Hematopoietic multipotent progenitor cell treated with erythropoietin and hydrocortisone succinate and interleukin-3 and kit ligand, for 8 days (in vitro differentiated cells): ENCODE data around the gene CUEDC1.

ENCODE experiments used
- DNase-seq: peaks from one replicate; pipeline ENCODE4 v3.0.0-alpha.2; 2015

CUEDC1 gene

DNA sequence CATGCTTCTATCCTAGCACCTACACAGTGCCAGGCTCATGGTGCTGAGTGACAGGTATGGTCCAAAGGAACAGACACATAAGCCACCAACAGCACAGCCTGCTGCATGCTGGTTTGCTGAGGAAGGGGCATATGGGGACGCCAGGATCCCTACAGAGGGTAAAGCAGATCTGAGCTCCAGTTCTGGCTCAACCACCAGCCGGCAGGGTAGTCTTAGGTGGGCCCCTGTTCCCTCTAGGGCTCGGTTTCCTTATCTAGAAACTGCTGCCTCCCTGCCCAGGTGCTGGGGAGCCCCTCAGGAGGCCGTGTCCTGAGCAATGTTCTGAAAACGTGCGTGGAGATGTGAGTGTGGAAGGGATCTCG, 81.2 kb downstream of the CUEDC1 start:
- DNase-seq = no peak

- no peak for DNase-seq
These were observed 81.8 kb downstream of the CUEDC1 start for GRCh38 chr17:57873261-57874057.

DNA sequence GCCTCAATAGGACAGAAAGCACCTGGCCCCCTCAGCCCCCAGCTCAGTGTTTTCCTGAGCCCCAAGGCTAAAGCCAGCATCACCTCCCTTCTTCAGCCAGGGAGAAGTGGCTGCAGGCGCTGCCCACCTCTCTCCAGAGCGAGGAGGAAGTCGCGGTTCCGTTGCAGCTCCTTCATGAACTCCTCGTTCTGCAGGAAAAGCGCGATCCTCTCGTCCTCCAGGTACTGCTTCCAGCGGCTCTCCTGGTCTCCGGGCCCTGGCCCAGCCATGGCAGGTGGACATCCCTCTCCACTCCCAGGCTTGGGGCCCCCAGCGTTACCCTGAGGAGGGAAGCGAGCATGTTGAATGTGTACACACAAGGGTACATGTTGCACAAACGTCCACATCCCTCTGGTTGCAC, 82.7 kb downstream of the CUEDC1 start:
- DNase-seq = no peak

- no peak for DNase-seq
These were observed 83.3 kb downstream of the CUEDC1 start for GRCh38 chr17:57871863-57872262.

DNA sequence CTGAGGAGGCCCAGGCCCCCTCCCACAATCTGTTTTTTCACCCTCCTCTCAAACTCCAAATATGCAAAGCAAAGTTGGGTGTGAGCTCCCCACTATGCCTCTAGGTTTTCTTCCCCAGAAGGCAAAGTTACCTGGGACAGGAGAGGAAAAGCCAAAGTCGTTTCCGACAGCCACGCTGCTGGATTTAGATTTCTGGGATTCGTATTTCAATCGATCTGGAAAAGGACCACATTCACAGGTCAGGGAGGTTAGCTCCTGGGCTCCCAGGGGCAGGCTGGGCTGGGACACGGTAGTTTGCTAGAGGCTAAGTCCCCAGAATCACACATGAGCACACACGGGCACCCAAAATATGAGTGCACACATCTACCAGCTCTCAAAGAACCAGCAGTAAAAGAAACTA, 84.1 kb downstream of the CUEDC1 start:
- no peak for DNase-seq

GRCh38 chr17:57870283-57870635, 85.0 kb downstream of the CUEDC1 start:
- DNase-seq = no peak

DNA sequence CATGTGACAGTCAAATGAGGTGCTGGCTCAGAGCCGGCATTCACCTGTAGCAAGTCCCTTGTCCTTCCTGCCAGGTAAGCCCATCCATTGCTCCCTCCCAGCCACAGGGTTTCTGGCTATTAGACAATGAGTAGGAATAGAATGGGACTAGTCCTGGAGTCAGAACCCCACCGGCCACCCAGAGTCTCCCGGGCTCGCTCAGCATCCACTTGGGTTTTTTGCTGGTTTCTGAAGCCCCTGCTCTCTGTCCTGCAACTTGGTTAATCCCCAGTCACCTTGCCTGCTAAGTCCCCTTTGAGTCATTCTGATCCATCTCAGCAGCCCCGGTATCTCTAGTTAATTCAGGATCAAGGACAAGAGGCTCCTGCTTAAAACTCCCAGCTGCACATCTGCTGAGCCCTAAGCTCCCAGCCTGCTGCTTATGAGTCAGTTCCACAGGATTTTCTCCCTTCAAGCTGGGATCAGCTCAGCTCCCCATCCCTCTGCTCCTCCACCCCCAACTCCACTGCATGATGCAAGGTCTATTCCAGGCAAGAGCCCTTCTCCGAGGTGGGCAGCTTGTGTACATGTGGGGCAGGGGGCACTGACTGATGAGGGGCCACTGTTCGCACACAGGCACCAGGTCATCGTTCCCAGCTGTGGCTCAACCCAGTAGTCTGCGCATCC, 85.5 kb downstream of the CUEDC1 start:
- no peak for DNase-seq

- no peak for DNase-seq
These were observed 86.1 kb downstream of the CUEDC1 start for GRCh38 chr17:57868910-57869616.

GRCh38 chr17:57868007-57868909, 87.0 kb downstream of the CUEDC1 start:
- peak; percentile 62 for DNase-seq

- no peak for DNase-seq
These were observed 88.1 kb downstream of the CUEDC1 start for GRCh38 chr17:57867126-57867525.

GRCh38 chr17:57866723-57867122, 88.5 kb downstream of the CUEDC1 start:
- no peak for DNase-seq

DNA sequence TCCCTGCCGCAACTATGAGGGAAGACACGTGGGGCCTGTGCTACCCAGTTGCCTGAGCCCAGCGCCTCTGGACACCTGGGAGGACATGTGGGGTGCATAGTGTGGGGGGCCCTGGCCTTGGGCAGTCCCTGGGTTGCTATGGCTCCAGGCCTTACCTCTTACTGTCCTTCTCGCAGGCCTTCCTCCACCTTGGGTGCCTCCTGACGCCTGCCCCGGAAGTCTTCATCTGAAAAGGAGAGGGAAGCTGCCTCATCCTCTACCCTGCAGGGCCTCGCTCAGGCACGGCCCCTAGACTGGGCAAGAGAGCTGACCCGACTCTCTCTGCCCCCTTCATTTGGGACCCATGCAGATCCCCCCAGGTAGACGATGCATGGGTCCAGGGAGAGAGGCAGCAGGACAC, 88.9 kb downstream of the CUEDC1 start:
- no peak for DNase-seq

DNA sequence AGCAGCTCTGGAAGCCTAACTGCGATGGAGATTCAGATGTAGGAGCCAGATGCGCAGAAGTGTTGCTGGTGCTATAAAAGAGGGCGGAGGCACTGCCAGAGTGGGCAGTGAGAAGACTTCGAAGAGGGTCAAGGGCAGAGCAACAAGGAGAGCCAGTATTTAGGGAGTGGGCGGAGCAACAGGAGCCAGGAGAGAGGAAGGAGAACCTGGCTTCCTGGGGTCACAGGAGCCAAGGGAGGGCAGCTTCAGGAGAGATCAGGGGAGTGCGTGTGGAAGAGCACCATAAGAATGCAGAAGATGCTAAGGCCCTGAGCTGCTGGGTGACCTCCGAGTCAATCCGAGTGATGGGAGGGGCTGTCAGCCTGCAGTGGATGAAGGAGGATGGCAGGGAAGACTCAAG, 90.9 kb downstream of the CUEDC1 start:
- no peak for DNase-seq

DNA sequence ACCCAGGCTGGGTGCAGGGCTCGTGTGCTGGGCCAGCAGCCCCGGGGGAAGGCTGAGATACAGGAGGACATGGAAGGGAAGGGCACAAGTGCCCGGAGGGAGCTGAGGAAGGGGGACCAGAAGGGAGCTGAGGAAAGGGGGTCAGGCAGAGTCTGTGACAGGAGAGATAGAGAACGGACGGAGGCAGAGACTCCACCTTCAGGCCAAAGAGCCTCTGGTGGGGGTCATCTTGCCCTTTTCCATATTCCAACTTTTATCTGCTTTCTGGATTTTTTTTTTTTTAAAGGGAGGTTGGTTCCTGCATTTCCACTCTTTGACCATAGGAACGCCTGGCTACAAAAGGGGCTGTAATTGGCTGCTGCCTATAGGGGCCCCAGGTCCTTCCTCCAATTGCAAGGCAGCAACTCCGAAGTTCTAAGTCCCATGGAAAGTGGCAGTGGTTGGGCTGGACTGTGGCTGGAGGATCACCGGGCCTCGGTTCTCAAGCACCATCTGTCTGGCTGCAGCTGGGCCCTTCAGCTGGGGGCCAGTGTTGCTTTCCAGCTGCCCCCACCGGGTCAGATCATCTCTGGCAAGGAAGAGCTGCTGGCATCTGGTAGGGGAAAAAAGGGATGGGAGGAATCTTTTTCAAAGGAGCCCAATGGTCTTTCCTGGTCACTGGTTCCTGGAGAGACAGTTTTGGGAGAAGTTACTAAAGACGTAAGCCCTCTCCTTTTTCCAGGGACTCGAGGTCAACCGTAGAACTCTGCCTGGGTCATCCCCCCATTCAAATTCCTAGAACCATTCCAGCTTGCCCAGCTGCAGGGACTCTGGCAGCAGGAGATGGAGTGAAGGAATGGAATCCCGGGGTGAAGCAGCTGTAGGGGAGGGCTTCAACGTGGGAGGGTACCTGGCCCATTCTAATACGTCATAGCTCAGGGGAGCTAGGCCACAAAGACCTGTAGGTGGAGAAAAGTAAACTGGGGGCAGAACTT, 92.2 kb downstream of the CUEDC1 start:
- DNase-seq = no peak

GRCh38 chr17:57861790-57862693, 93.2 kb downstream of the CUEDC1 start:
- no peak for DNase-seq

- peak; percentile 65 for DNase-seq
These were observed 94.0 kb downstream of the CUEDC1 start for GRCh38 chr17:57861000-57861789.

- no peak for DNase-seq
These were observed 94.7 kb downstream of the CUEDC1 start for GRCh38 chr17:57860414-57860999.

- DNase-seq = no peak
These were observed 95.4 kb downstream of the CUEDC1 start for GRCh38 chr17:57859601-57860413.

- DNase-seq = no peak
These were observed 96.4 kb downstream of the CUEDC1 start for GRCh38 chr17:57858838-57859237.
